ENCODE results near the gene VSX2.

Gene VSX2

GRCh38 chr14:74208642-74209041 lies 30.6 kb upstream of the VSX2 start:
- Histone ChIP-seq H3K36me3 (ENCODE audit: control insufficient read depth, insufficient read depth, low read length) (no peaks in the 10 kb centered on the region), H3K27ac (ENCODE audit: low read length) (no peak overlapping the region), H3K4me3 (ENCODE audit: low read length) (no peak overlapping the region), H3K4me1 (ENCODE audit: control insufficient read depth, insufficient read depth, low read length) (no peaks in the 10 kb centered on the region), H3K27me3 (ENCODE audit: control insufficient read depth, insufficient read depth, low read length) (no peaks in the 10 kb centered on the region), H3K9me3 (ENCODE audit: control insufficient read depth, insufficient read depth, low read length) (no peaks in the 10 kb centered on the region)
- no CpG with 5 or more reads among the region's 8 CpGs for WGBS (ENCODE audit: insufficient coverage, insufficient read length)
- DNase-seq (ENCODE audit: low read depth, low spot score) = no peak

- H3K36me3 ChIP-seq (ENCODE audit: control insufficient read depth, insufficient read depth, low read length) = no peaks in the 10 kb centered on the region
- H3K27me3 ChIP-seq (ENCODE audit: control insufficient read depth, insufficient read depth, low read length) = no peaks in the 10 kb centered on the region
- H3K4me1 ChIP-seq (ENCODE audit: control insufficient read depth, insufficient read depth, low read length) = no peaks in the 10 kb centered on the region
- no CpG with 5 or more reads among the region's 6 CpGs for WGBS (ENCODE audit: insufficient coverage, insufficient read length)
- DNase-seq (ENCODE audit: low read depth, low spot score) = no peak
- H3K9me3 ChIP-seq (ENCODE audit: control insufficient read depth, insufficient read depth, low read length) = no peaks in the 10 kb centered on the region
- H3K4me3 ChIP-seq (ENCODE audit: low read length) = no peak overlapping the region
- H3K27ac ChIP-seq (ENCODE audit: low read length) = no peak overlapping the region
Observed at GRCh38 chr14:74211945-74212580, 27.2 kb upstream of the VSX2 start.

- Histone ChIP-seq H3K4me1 (ENCODE audit: control insufficient read depth, insufficient read depth, low read length) (no peaks in the 10 kb centered on the region), H3K4me3 (ENCODE audit: low read length) (no peak overlapping the region), H3K27me3 (ENCODE audit: control insufficient read depth, insufficient read depth, low read length) (no peaks in the 10 kb centered on the region; the same call in 1 of the 2 replicates), H3K27ac (ENCODE audit: low read length) (no peak overlapping the region), H3K36me3 (ENCODE audit: control insufficient read depth, insufficient read depth, low read length) (no peaks in the 10 kb centered on the region), H3K9me3 (ENCODE audit: control insufficient read depth, insufficient read depth, low read length) (no peaks in the 10 kb centered on the region)
- no peak for DNase-seq (ENCODE audit: low read depth, low spot score)
- WGBS (ENCODE audit: insufficient coverage, insufficient read length) = no CpG with 5 or more reads among the region's 21 CpGs
Observed at GRCh38 chr14:74213907-74214803, 25.1 kb upstream of the VSX2 start.

GRCh38 chr14:74216671-74217070 lies 22.6 kb upstream of the VSX2 start:
- DNase-seq (ENCODE audit: low read depth, low spot score) = no peak
- H3K27ac ChIP-seq (ENCODE audit: low read length) = no peak overlapping the region
- no peaks in the 10 kb centered on the region; the same call in 1 of the 2 replicates for H3K27me3 ChIP-seq (ENCODE audit: control insufficient read depth, insufficient read depth, low read length)
- H3K4me1 ChIP-seq (ENCODE audit: control insufficient read depth, insufficient read depth, low read length) = no peaks in the 10 kb centered on the region
- H3K4me3 ChIP-seq (ENCODE audit: low read length) = no peak overlapping the region
- no CpG with 5 or more reads among the region's 11 CpGs for WGBS (ENCODE audit: insufficient coverage, insufficient read length)
- no peaks in the 10 kb centered on the region for H3K36me3 ChIP-seq (ENCODE audit: control insufficient read depth, insufficient read depth, low read length)
- no peaks in the 10 kb centered on the region for H3K9me3 ChIP-seq (ENCODE audit: control insufficient read depth, insufficient read depth, low read length)

- H3K4me3 ChIP-seq (ENCODE audit: low read length) = no peak overlapping the region
Observed at GRCh38 chr14:74217672-74218448, 21.4 kb upstream of the VSX2 start.

GRCh38 chr14:74218462-74218861 lies 20.8 kb upstream of the VSX2 start:
- no peaks in the 10 kb centered on the region for H3K9me3 ChIP-seq (ENCODE audit: control insufficient read depth, insufficient read depth, low read length)
- no peaks in the 10 kb centered on the region for H3K4me1 ChIP-seq (ENCODE audit: control insufficient read depth, insufficient read depth, low read length)
- no peaks in the 10 kb centered on the region; the same call in 1 of the 2 replicates for H3K27me3 ChIP-seq (ENCODE audit: control insufficient read depth, insufficient read depth, low read length)
- no peak overlapping the region for H3K4me3 ChIP-seq (ENCODE audit: low read length)
- WGBS (ENCODE audit: insufficient coverage, insufficient read length) = no CpG with 5 or more reads among the region's 4 CpGs
- no peaks in the 10 kb centered on the region for H3K36me3 ChIP-seq (ENCODE audit: control insufficient read depth, insufficient read depth, low read length)
- no peak overlapping the region for H3K27ac ChIP-seq (ENCODE audit: low read length)
- no peak for DNase-seq (ENCODE audit: low read depth, low spot score)

More at GRCh38 chr14:74217672-74218448, 21.4 kb upstream of the VSX2 start:
- peak; percentile 74 for DNase-seq (ENCODE audit: low read depth, low spot score)
- Histone ChIP-seq H3K27me3 (ENCODE audit: control insufficient read depth, insufficient read depth, low read length) (no peaks in the 10 kb centered on the region; the same call in 1 of the 2 replicates), H3K36me3 (ENCODE audit: control insufficient read depth, insufficient read depth, low read length) (no peaks in the 10 kb centered on the region), H3K4me1 (ENCODE audit: control insufficient read depth, insufficient read depth, low read length) (no peaks in the 10 kb centered on the region), H3K27ac (ENCODE audit: low read length) (no peak overlapping the region), H3K9me3 (ENCODE audit: control insufficient read depth, insufficient read depth, low read length) (no peaks in the 10 kb centered on the region)
- no CpG with 5 or more reads among the region's 40 CpGs for WGBS (ENCODE audit: insufficient coverage, insufficient read length)

GRCh38 chr14:74219277-74220205 lies 19.7 kb upstream of the VSX2 start:
- Histone ChIP-seq H3K36me3 (ENCODE audit: control insufficient read depth, insufficient read depth, low read length) (no peaks in the 10 kb centered on the region), H3K4me1 (ENCODE audit: control insufficient read depth, insufficient read depth, low read length) (no peaks in the 10 kb centered on the region), H3K9me3 (ENCODE audit: control insufficient read depth, insufficient read depth, low read length) (no peaks in the 10 kb centered on the region), H3K4me3 (ENCODE audit: low read length) (no peak overlapping the region), H3K27ac (ENCODE audit: low read length) (no peak overlapping the region), H3K27me3 (ENCODE audit: control insufficient read depth, insufficient read depth, low read length) (no peaks in the 10 kb centered on the region; the same call in 1 of the 2 replicates)
- no CpG with 5 or more reads among the region's 13 CpGs for WGBS (ENCODE audit: insufficient coverage, insufficient read length)
- DNase-seq (ENCODE audit: low read depth, low spot score) = no peak

- Histone ChIP-seq H3K27me3 (ENCODE audit: control insufficient read depth, insufficient read depth, low read length) (no peaks in the 10 kb centered on the region; the same call in 1 of the 2 replicates), H3K9me3 (ENCODE audit: control insufficient read depth, insufficient read depth, low read length) (no peaks in the 10 kb centered on the region), H3K27ac (ENCODE audit: low read length) (no peak overlapping the region), H3K4me1 (ENCODE audit: control insufficient read depth, insufficient read depth, low read length) (no peaks in the 10 kb centered on the region), H3K4me3 (ENCODE audit: low read length) (no peak overlapping the region), H3K36me3 (ENCODE audit: control insufficient read depth, insufficient read depth, low read length) (no peaks in the 10 kb centered on the region)
- DNase-seq (ENCODE audit: low read depth, low spot score) = no peak
- no CpG with 5 or more reads among the region's 6 CpGs for WGBS (ENCODE audit: insufficient coverage, insufficient read length)
Observed at GRCh38 chr14:74220991-74221390, 18.3 kb upstream of the VSX2 start.

GRCh38 chr14:74221741-74222140 lies 17.5 kb upstream of the VSX2 start:
- no peaks in the 10 kb centered on the region for H3K4me1 ChIP-seq (ENCODE audit: control insufficient read depth, insufficient read depth, low read length)
- no peak for DNase-seq (ENCODE audit: low read depth, low spot score)
- no peak overlapping the region for H3K4me3 ChIP-seq (ENCODE audit: low read length)
- H3K9me3 ChIP-seq (ENCODE audit: control insufficient read depth, insufficient read depth, low read length) = no peaks in the 10 kb centered on the region
- WGBS (ENCODE audit: insufficient coverage, insufficient read length) = no CpG with 5 or more reads among the region's 7 CpGs
- H3K27ac ChIP-seq (ENCODE audit: low read length) = no peak overlapping the region
- H3K36me3 ChIP-seq (ENCODE audit: control insufficient read depth, insufficient read depth, low read length) = no peaks in the 10 kb centered on the region
- H3K27me3 ChIP-seq (ENCODE audit: control insufficient read depth, insufficient read depth, low read length) = no peaks in the 10 kb centered on the region; the same call in 1 of the 2 replicates

Measured in iPS DF 6.9 (cell line).